Lung (tissue), 12 donors: Measurements from ENCODE around the gene MCRIP2. TPM values are rescaled to one million over a fixed set of nuclear protein-coding genes. Genes with fewer than 3 reads are reported as not detected.

ENCODE experiments used
- ATAC-seq: fragments of 200-7000 bp; cut with Tn5 transposase; one replicate; pipeline ENCODE4 v1.9.1; 2020; ENCODE audit warnings: moderate number of reproducible peaks; ENCODE audit not compliant: insufficient read depth, low FRiP score
- DNase-seq, 3 donors: peaks; one replicate each; pipeline ENCODE4 v3.0.0-alpha.2; 2013 to 2017
- H3K27ac ChIP-seq, 2 donors: one replicate each; pipeline ENCODE4 v1.5.1; 2013; ENCODE audit warnings: mild to moderate bottlenecking in 2 of 2, moderate library complexity in 2 of 2, control low read depth in 1 of 2, inconsistent platforms in 1 of 2, low read depth in 1 of 2, low read length in 1 of 2
- H3K27me3 ChIP-seq, 3 donors: one replicate each; pipeline ENCODE4 v1.5.1; 2013; ENCODE audit warnings: low read length in 2 of 3; ENCODE audit not compliant: control insufficient read depth in 3 of 3, insufficient read depth in 3 of 3
- H3K36me3 ChIP-seq, 4 donors: one replicate each; pipeline ENCODE4 v1.5.1; 2013; ENCODE audit warnings: low read length in 4 of 4, mild to moderate bottlenecking in 1 of 4, moderate library complexity in 1 of 4; ENCODE audit not compliant: control insufficient read depth in 4 of 4, insufficient read depth in 4 of 4
- H3K4me1 ChIP-seq, 5 donors: one replicate each; pipeline ENCODE4 v1.5.1; 2013; ENCODE audit warnings: low read length in 5 of 5, mild to moderate bottlenecking in 2 of 5, moderate library complexity in 1 of 5; ENCODE audit not compliant: control insufficient read depth in 5 of 5, insufficient read depth in 5 of 5
- H3K4me3 ChIP-seq: one replicate; pipeline ENCODE4 v1.5.1; 2013; ENCODE audit warnings: mild to moderate bottlenecking, control low read depth, moderate library complexity
- H3K9ac ChIP-seq, 2 donors: one replicate each; pipeline ENCODE4 v1.5.1; 2013; ENCODE audit warnings: low read length in 2 of 2, control low read depth in 1 of 2; ENCODE audit not compliant: insufficient read depth in 1 of 2
- H3K9me3 ChIP-seq, 4 donors: one replicate each; pipeline ENCODE4 v1.5.1; 2013; ENCODE audit warnings: low read length in 3 of 4, mild to moderate bottlenecking in 1 of 4, moderate library complexity in 1 of 4; ENCODE audit not compliant: control insufficient read depth in 4 of 4, insufficient read depth in 3 of 4
- CTCF ChIP-seq: IDR thresholded peaks from 2 replicates; pipeline ENCODE4 v1.5.1; 2012; ENCODE audit warnings: mild to moderate bottlenecking; ENCODE audit errors: control extremely low read depth, extremely low read depth
- WGBS, 2 donors: extraction: QIAGEN DNeasy Blood & Tissue Kit; methylation state at CpG; one replicate each; pipeline ENCODE4 v1.1.7; 2013; 5-methylcytosine and 5-hydroxymethylcytosine counted together
- polyA plus RNA-seq, 2 donors: library from polyadenylated mRNA; stranded (reverse); fragments of 200-250 nt; gene quantifications; one replicate each; pipeline ENCODE4 v1.2.1, GENCODE V29; 2013
- total RNA-seq, 2 donors: library from RNA; depleted of rRNA in 1 of 2; stranded (reverse); fragments of >200 nt in 1 of 2; gene quantifications; one replicate each; pipeline ENCODE4 v1.2.1, GENCODE V29; 2014 to 2021
- donor health status: control.
- donor health status: control.
- donor health status: Bipolar disorder and iron deficiency.
- donor health status: healthy.
- donor health status: DM: yes; HTN: yes; CAD: no.

The MCRIP2 gene
- total and polyA plus RNA-seq, 4 donors: 9.1 to 109 (median 53.3) TPM

GRCh38 chr16:678858-679813 is 37.5 kb downstream of the MCRIP2 start:
- ATAC-seq (no peak), DNase-seq (peak; percentile 88 to 91 (median 91))
- 24 to 29% methylated on average over 40 to 52 of the region's 52 CpGs for WGBS, 2 donors
- H3K9ac ChIP-seq: no peak overlapping the region
- peak overlapping the region; percentile 59 to 61 for H3K27ac ChIP-seq
- no peaks in the 10 kb centered on the region for H3K9me3 ChIP-seq
- no peak for TF ChIP-seq CTCF
- H3K4me1 ChIP-seq: peaks cover 4 to 40% (median 20%) of the 10 kb centered on the region in 5 donors
- no peaks in the 10 kb centered on the region for H3K27me3 ChIP-seq
- H3K4me3 ChIP-seq: no peak overlapping the region
- H3K36me3 ChIP-seq: peaks cover 3 to 17% (median 15%) of the 10 kb centered on the region in 4 donors

- H3K9me3 ChIP-seq: no peaks in the 10 kb centered on the region
- peaks cover 3 to 17% (median 15%) of the 10 kb centered on the region in 4 donors for H3K36me3 ChIP-seq
- peak; percentile 76 for ATAC-seq
- H3K4me1 ChIP-seq: peaks cover 4 to 37% (median 25%) of the 10 kb centered on the region in 5 donors
- peak within 1 kb of the TSS; percentile 92 to 94 for H3K27ac ChIP-seq
- H3K27me3 ChIP-seq: no peaks in the 10 kb centered on the region
- no peak within 1 kb of the TSS for H3K9ac ChIP-seq
- no peak for TF ChIP-seq CTCF
- WGBS, 2 donors: 1 to 2% methylated on average over 72 to 91 of the region's 91 CpGs
- DNase-seq: peak; percentile 85 to 93 (median 89)
- peak within 1 kb of the TSS; percentile 84 for H3K4me3 ChIP-seq
Observed at GRCh38 chr16:679814-680624, 38.4 kb downstream of the MCRIP2 start, which contains the start of gene STUB1. STUB1 (plus strand) TSS chr16:680410; CDS start chr16:680526, 116 bp downstream.

GRCh38 chr16:680625-680945 is 39.0 kb downstream of the MCRIP2 start:
- H3K4me1 ChIP-seq: peaks cover 4 to 37% (median 25%) of the 10 kb centered on the region in 5 donors
- H3K9ac ChIP-seq: no peak overlapping the region
- peak overlapping the region; percentile 83 to 94 for H3K27ac ChIP-seq
- peaks cover 3 to 19% (median 15%) of the 10 kb centered on the region in 4 donors for H3K36me3 ChIP-seq
- no peaks in the 10 kb centered on the region for H3K27me3 ChIP-seq
- DNase-seq: no peak
- no peaks in the 10 kb centered on the region for H3K9me3 ChIP-seq
- peak overlapping the region; percentile 84 for H3K4me3 ChIP-seq
- no peak for TF ChIP-seq CTCF
- ATAC-seq: no peak
- WGBS, 2 donors: 0% methylated on average over 20 to 38 of the region's 38 CpGs
